Stimulated activated CD8-positive, alpha-beta memory T cell treated with anti-CD3 and anti-CD28 coated beads, Interleukin-12 subunit alpha, Interleukin-12 subunit beta, amount 100 ng/mL, for 24 hours (primary cell): ENCODE measurements around the gene CRADD.

Experiments
- DNase-seq: peaks from one replicate; pipeline ENCODE4 v3.0.0-alpha.2; 2020; ENCODE audit errors: extremely low read depth

Gene CRADD

GRCh38 chr12:93938317-93938716 lies 261.1 kb downstream of the CRADD start:
- DNase-seq, result no peak

GRCh38 chr12:93938931-93939330 lies 261.8 kb downstream of the CRADD start:
- DNase-seq, result no peak

- no peak for DNase-seq
Measured at GRCh38 chr12:93939641-93940325, 262.6 kb downstream of the CRADD start.

- no peak for DNase-seq
Measured at GRCh38 chr12:93943780-93944179, 266.6 kb downstream of the CRADD start.

- no peak for DNase-seq
Measured at GRCh38 chr12:93944201-93944600, 267.0 kb downstream of the CRADD start.
